Renal cortex interstitium (tissue), 11 donors: Measurements from ENCODE around the gene ZNF219. TPM values are rescaled to one million over a fixed set of nuclear protein-coding genes. Genes with fewer than 3 reads are reported as not detected.
A peak's percentile ranks its signal among the peaks of the same experiment; 100 is the strongest.

ENCODE experiments used
- DNase-seq, 11 donors: peaks; one replicate each; pipeline ENCODE4 v3.0.0-alpha.2; 2013; ENCODE audit warnings: low read depth in 9 of 11, low spot score in 4 of 11; ENCODE audit errors: extremely low read depth in 1 of 11
- polyA plus RNA-seq, 3 donors: library from polyadenylated mRNA; unstranded; fragments of 120-200 nt; gene quantifications; one replicate each; pipeline ENCODE4 v1.2.1, GENCODE V29; 2013; ENCODE audit not compliant: insufficient read length in 3 of 3

ZNF219 gene
- polyA plus RNA-seq, 3 donors = 22.9 to 43.4 (median 39.4) TPM

GRCh38 chr14:21073921-21074320, 24.5 kb downstream of the ZNF219 start:
- no peak for DNase-seq

- no peak for DNase-seq
Measured at GRCh38 chr14:21072781-21073339, 25.6 kb downstream of the ZNF219 start.

- DNase-seq = peak in 3 of 11 donors; percentile 26 to 37 (median 29)
Measured at GRCh38 chr14:21072031-21072473, 26.4 kb downstream of the ZNF219 start.

- DNase-seq = peak in 10 of 11 donors; percentile 80 to 91 (median 88)
Measured at GRCh38 chr14:21071225-21072030, 27.0 kb downstream of the ZNF219 start.

- DNase-seq = peak in 7 of 11 donors; percentile 45 to 67 (median 62)
Measured at GRCh38 chr14:21070610-21071224, 27.7 kb downstream of the ZNF219 start.

- DNase-seq = peak in 8 of 11 donors; percentile 44 to 66 (median 58)
Measured at GRCh38 chr14:21070083-21070609, 28.3 kb downstream of the ZNF219 start, which contains the start of gene ARHGEF40. TSS of gene ARHGEF40 (plus strand) at chr14:21070304. CDS start at chr14:21070397, 93 bp downstream.

GRCh38 chr14:21069388-21070082, 28.9 kb downstream of the ZNF219 start:
- DNase-seq = peak in 7 of 11 donors; percentile 37 to 51 (median 40)

- peak in 9 of 11 donors; percentile 44 to 72 (median 63) for DNase-seq
Measured at GRCh38 chr14:21068521-21069387, 29.7 kb downstream of the ZNF219 start.

GRCh38 chr14:21066882-21067502, 31.5 kb downstream of the ZNF219 start:
- no peak for DNase-seq

- no peak for DNase-seq
Measured at GRCh38 chr14:21063479-21063878, 35.0 kb downstream of the ZNF219 start.

GRCh38 chr14:21061347-21061668, 37.1 kb downstream of the ZNF219 start:
- no peak for DNase-seq

GRCh38 chr14:21060614-21061346, 37.7 kb downstream of the ZNF219 start:
- no peak for DNase-seq

GRCh38 chr14:21059842-21060613, 38.4 kb downstream of the ZNF219 start:
- DNase-seq = no peak

- no peak for DNase-seq
Measured at GRCh38 chr14:21058903-21059302, 39.6 kb downstream of the ZNF219 start.

- DNase-seq = no peak
Measured at GRCh38 chr14:21057803-21058675, 40.4 kb downstream of the ZNF219 start, which contains the start of gene RNASE8. TSS of gene RNASE8 (plus strand) at chr14:21057822. CDS start at chr14:21057893, 71 bp downstream.
